LNCAP (cell line): ENCODE results near the gene DCC.

Experiments used
- TF ChIP-seq, protein P1 (sequence below): fragments of 450-650 bp; IDR thresholded peaks from 2 replicates; pipeline ENCODE4 v1.5.1; 2017; ENCODE audit warnings: mild to moderate bottlenecking

Gene DCC

DNA sequence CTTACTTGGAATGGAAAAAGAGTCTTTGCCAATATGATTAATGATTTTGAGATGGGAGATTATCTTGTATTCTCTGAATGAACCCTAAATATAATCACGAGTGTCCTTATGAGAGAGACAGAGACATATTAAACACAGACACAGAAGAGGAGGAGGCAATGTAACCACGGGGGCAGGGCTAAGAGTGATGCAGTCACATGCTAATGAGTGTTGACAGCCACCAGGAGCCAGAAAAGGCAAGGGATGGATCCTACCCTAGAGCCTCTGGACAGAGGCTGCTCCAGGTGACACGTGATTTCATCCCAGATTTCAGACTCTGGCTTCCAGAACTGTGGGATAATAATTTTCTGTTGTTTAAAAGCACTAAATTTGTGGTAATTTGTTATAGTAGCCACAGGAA lies 1204.9 kb downstream of the DCC start:
- TF ChIP-seq, protein P1, sequence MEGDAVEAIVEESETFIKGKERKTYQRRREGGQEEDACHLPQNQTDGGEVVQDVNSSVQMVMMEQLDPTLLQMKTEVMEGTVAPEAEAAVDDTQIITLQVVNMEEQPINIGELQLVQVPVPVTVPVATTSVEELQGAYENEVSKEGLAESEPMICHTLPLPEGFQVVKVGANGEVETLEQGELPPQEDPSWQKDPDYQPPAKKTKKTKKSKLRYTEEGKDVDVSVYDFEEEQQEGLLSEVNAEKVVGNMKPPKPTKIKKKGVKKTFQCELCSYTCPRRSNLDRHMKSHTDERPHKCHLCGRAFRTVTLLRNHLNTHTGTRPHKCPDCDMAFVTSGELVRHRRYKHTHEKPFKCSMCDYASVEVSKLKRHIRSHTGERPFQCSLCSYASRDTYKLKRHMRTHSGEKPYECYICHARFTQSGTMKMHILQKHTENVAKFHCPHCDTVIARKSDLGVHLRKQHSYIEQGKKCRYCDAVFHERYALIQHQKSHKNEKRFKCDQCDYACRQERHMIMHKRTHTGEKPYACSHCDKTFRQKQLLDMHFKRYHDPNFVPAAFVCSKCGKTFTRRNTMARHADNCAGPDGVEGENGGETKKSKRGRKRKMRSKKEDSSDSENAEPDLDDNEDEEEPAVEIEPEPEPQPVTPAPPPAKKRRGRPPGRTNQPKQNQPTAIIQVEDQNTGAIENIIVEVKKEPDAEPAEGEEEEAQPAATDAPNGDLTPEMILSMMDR = no peak

DNA sequence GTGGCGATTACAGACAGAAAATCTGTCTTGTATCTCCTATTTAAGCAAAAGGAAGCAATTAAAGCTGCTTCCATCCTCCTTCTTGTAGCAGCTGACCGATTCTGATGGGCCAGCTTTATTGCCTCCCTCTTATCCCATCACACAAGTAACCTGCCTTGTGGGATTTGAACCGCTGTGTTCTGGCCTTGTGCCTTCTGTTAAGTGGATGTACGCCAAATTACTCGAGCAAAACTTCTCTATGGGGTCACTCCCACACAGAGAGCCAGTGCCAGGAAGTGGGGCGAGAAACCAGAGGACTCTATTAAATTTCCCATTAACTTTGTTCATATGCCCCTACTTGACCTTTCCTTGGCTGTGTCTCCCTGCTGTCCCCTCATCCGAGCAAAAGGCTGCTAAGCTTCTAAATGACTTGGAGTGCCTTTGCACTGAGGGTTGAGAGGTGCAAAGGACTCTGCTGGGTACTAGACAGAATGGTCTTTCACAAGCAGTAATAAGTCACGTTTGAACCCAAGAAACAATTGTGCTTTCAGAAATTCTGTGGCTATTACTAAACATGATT lies 1212.0 kb downstream of the DCC start:
- TF ChIP-seq, protein P1 = no peak

DNA sequence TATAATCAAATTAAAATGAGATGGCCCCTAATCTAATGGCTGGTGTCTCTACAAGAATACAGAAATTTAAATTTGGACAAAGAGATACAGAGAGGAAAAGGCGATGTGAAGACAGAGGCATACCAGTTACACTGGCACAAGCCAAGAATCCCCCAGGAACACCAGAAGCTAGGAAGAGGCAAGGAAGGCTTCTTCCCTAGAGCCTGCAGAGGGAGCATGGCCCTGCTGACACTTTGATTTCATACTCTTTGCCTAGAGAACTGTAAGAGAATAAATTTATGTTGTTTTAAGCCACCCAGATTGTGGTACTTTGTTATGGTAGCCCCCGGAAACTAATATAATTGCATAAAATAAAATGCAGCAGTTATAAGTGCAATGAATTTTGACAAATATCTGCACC lies 1213.0 kb downstream of the DCC start:
- TF ChIP-seq, protein P1 = no peak

DNA sequence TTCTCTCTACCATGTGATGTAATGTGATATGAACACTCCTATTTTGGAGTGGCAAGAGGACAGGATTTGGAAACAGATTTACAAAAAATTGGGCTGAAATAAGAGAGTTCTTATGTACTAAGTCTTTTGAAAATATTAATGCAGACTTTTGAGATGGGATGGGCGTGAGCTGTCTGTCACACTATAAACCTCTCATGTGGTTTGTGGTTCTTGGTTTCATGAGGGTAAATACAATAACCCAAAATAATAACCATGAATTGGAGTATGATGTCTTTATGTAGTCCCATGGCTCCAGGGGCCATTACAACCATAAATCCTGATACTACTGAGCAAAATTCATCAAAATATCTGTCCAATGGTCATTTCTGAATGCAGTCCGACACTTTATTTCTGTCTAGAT lies 1216.5 kb downstream of the DCC start:
- TF ChIP-seq, protein P1 = no peak

DNA sequence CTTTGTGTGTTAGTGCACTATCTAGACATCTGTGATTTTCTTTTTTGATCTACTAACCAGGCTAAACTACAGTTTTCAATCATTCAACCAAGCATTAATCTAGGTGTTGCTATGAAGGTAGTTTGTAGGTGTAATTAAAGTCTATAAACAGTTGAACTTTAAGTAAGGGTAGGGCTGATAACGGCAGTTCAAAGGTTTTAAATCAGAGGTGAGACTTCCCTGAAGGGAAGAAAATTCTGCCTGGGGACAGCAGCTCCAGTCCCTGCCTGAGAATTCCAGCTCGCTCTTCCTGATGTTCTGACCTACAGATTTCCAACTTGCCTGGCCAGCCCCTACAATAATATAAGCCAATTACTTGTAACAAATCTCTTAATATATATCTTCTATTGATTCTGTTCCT lies 1220.5 kb downstream of the DCC start:
- TF ChIP-seq, protein P1 = no peak

DNA sequence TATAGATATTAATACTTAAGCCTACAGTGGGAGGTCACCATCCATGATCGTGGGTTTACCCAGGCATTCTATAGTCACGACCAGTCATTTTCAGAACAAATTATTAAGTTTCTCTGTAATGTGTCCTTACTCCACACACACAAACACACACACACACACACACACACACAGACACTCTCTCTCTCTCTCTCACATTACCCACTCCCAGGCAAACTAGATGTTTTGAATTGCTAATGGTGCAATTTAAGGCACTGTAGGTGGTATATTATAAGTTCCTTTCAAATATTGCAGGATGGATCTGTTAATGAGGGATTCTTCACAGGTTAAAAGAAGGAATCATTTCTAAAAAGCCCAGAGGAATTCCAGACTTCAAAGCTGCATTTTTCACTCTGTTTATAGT lies 1226.6 kb downstream of the DCC start:
- TF ChIP-seq, protein P1 = no peak

DNA sequence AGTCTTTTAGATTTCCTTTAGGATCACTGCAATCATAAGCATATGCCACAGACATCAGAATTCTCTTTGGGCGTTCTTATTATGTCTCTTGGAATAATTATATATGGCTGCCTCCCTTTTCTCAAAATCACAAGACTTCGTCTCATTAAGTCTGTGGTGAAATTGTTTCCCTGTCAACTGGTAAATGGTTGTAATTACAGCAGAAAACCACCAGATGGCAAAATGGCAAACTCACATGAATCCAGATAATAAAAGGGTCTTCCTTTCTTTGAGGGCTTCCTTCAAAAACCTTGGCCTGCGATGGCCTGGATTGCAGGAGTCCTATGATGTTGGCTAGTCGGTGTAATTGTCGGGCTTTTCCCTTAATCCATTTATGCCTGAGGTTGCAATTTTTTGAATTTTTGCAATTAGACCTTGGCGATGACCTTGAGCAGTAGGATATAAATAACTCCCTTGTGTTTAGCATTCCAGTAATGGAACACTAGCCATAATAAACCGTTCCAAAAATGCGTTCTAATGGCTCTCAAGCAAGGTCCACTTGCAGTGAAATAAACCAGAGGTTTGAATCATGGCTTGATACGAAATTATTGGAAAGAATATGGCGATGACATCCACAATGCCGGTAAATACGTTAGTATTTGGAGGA lies 1228.1 kb downstream of the DCC start:
- TF ChIP-seq, protein P1 = peak; percentile 64
